Measurements from ENCODE around the gene LEP.

The LEP gene

GRCh38 chr7:128303133-128303532 is 62.1 kb downstream of the LEP start:
- H3K9me3 ChIP-seq (ENCODE audit: control insufficient read depth, insufficient read depth, low read length), result no peaks in the 10 kb centered on the region
- H3K4me1 ChIP-seq (ENCODE audit: control insufficient read depth, insufficient read depth, low read length), result peaks cover 27% of the 10 kb centered on the region
- no peak overlapping the region for H3K27ac ChIP-seq (ENCODE audit: low read depth, low read length)
- H3K4me3 ChIP-seq (ENCODE audit: low read depth, low read length), result no peak overlapping the region
- H3K36me3 ChIP-seq (ENCODE audit: control insufficient read depth, insufficient read depth, low read length), result peaks cover 46% of the 10 kb centered on the region
- H3K9ac ChIP-seq (ENCODE audit: low read depth, low read length), result no peak overlapping the region
- H3K27me3 ChIP-seq (ENCODE audit: control insufficient read depth, insufficient read depth, low read length), result no peaks in the 10 kb centered on the region

- Histone ChIP-seq H3K9me3 (ENCODE audit: control insufficient read depth, insufficient read depth, low read length) (no peaks in the 10 kb centered on the region), H3K36me3 (ENCODE audit: control insufficient read depth, insufficient read depth, low read length) (peaks cover 51% of the 10 kb centered on the region), H3K4me1 (ENCODE audit: control insufficient read depth, insufficient read depth, low read length) (peaks cover 24% of the 10 kb centered on the region), H3K9ac (ENCODE audit: low read depth, low read length) (no peak overlapping the region), H3K27ac (ENCODE audit: low read depth, low read length) (no peak overlapping the region), H3K4me3 (ENCODE audit: low read depth, low read length) (no peak overlapping the region), H3K27me3 (ENCODE audit: control insufficient read depth, insufficient read depth, low read length) (no peaks in the 10 kb centered on the region)
These were observed 62.6 kb downstream of the LEP start for GRCh38 chr7:128303643-128304042.

- no peak overlapping the region for H3K4me3 ChIP-seq (ENCODE audit: low read depth, low read length)
- no peak overlapping the region for H3K9ac ChIP-seq (ENCODE audit: low read depth, low read length)
- H3K27ac ChIP-seq (ENCODE audit: low read depth, low read length), result no peak overlapping the region
- peaks cover 19% of the 10 kb centered on the region for H3K4me1 ChIP-seq (ENCODE audit: control insufficient read depth, insufficient read depth, low read length)
- no peaks in the 10 kb centered on the region for H3K27me3 ChIP-seq (ENCODE audit: control insufficient read depth, insufficient read depth, low read length)
- H3K9me3 ChIP-seq (ENCODE audit: control insufficient read depth, insufficient read depth, low read length), result no peaks in the 10 kb centered on the region
- peaks cover 55% of the 10 kb centered on the region for H3K36me3 ChIP-seq (ENCODE audit: control insufficient read depth, insufficient read depth, low read length)
These were observed 63.1 kb downstream of the LEP start for GRCh38 chr7:128304212-128304611.

- peaks cover 83% of the 10 kb centered on the region for H3K36me3 ChIP-seq (ENCODE audit: control insufficient read depth, insufficient read depth, low read length)
- no peaks in the 10 kb centered on the region for H3K9me3 ChIP-seq (ENCODE audit: control insufficient read depth, insufficient read depth, low read length)
These were observed 66.0 kb downstream of the LEP start for GRCh38 chr7:128307061-128307460.

More at GRCh38 chr7:128307061-128307460, 66.0 kb downstream of the LEP start:
- Histone ChIP-seq H3K9ac (ENCODE audit: low read depth, low read length) (no peak overlapping the region), H3K27ac (ENCODE audit: low read depth, low read length) (no peak overlapping the region), H3K4me3 (ENCODE audit: low read depth, low read length) (no peak overlapping the region), H3K27me3 (ENCODE audit: control insufficient read depth, insufficient read depth, low read length) (no peaks in the 10 kb centered on the region), H3K4me1 (ENCODE audit: control insufficient read depth, insufficient read depth, low read length) (no peaks in the 10 kb centered on the region; the same call in 1 of the 2 replicates)
